ENCODE data around the gene SUMF1.
A peak's percentile ranks its signal among the peaks of the same experiment; 100 is the strongest.

SUMF1 gene

GRCh38 chr3:4504340-4505261 is 37.5 kb upstream of the SUMF1 start:
- H3K4me3 ChIP-seq (replicated peaks in 1 of 2; ENCODE audit: low read depth in 2 of 2, low read length in 2 of 2) = peak overlapping the region in 1 of 2 donors; percentile 21
- peak; percentile 39 to 52 for DNase-seq (ENCODE audit: low read depth in 2 of 2)
- TF ChIP-seq CTCF (IDR thresholded peaks at IDR 0.05; ENCODE audit: low read depth, low read length) = no peak

- no peak for DNase-seq (ENCODE audit: low read depth in 2 of 2)
- no peak for TF ChIP-seq CTCF (IDR thresholded peaks at IDR 0.05; ENCODE audit: low read depth, low read length)
- H3K4me3 ChIP-seq (replicated peaks in 1 of 2; ENCODE audit: low read depth in 2 of 2, low read length in 2 of 2) = no peak overlapping the region
Measured at GRCh38 chr3:4503050-4503449, 36.0 kb upstream of the SUMF1 start.

GRCh38 chr3:4501927-4502326 is 34.9 kb upstream of the SUMF1 start:
- H3K4me3 ChIP-seq (replicated peaks in 1 of 2; ENCODE audit: low read depth in 2 of 2, low read length in 2 of 2) = no peak overlapping the region
- no peak for TF ChIP-seq CTCF (IDR thresholded peaks at IDR 0.05; ENCODE audit: low read depth, low read length)
- DNase-seq (ENCODE audit: low read depth in 2 of 2) = no peak

GRCh38 chr3:4501437-4501836 is 34.4 kb upstream of the SUMF1 start:
- DNase-seq (ENCODE audit: low read depth in 2 of 2) = no peak
- H3K4me3 ChIP-seq (replicated peaks in 1 of 2; ENCODE audit: low read depth in 2 of 2, low read length in 2 of 2) = no peak overlapping the region
- TF ChIP-seq CTCF (IDR thresholded peaks at IDR 0.05; ENCODE audit: low read depth, low read length) = no peak

- DNase-seq (ENCODE audit: low read depth in 2 of 2) = no peak
- no peak for TF ChIP-seq CTCF (IDR thresholded peaks at IDR 0.05; ENCODE audit: low read depth, low read length)
- H3K4me3 ChIP-seq (replicated peaks in 1 of 2; ENCODE audit: low read depth in 2 of 2, low read length in 2 of 2) = no peak overlapping the region
Measured at GRCh38 chr3:4498446-4498845, 31.4 kb upstream of the SUMF1 start.

- no peak overlapping the region for H3K4me3 ChIP-seq (replicated peaks in 1 of 2; ENCODE audit: low read depth in 2 of 2, low read length in 2 of 2)
- TF ChIP-seq CTCF (IDR thresholded peaks at IDR 0.05; ENCODE audit: low read depth, low read length) = no peak
- no peak for DNase-seq (ENCODE audit: low read depth in 2 of 2)
Measured at GRCh38 chr3:4497843-4498324, 30.8 kb upstream of the SUMF1 start.
